OCI-LY3 (cell line): ENCODE measurements around the gene PNPLA8.
"Not testable (repeated sequence)": the region's sequence is repeated elsewhere in the genome, so short reads cannot be mapped to it uniquely, and the experiment has no call there.

Source experiments
- CTCF ChIP-seq: fragments of 200-600, 300-600 bp; sonication (generic); IDR thresholded peaks from 2 replicates; pipeline ENCODE4 v1.5.1; 2014; ENCODE audit warnings: antibody characterized with exemption, low read length, low read depth
- EZH2phosphoT487 ChIP-seq: fragments of 200-600 bp; shearing (Covaris generic); IDR thresholded peaks from 2 replicates; pipeline ENCODE4 v1.6.1; 2018; ENCODE audit warnings: antibody characterized with exemption, mixed run types, low read depth

- TF ChIP-seq CTCF, EZH2phosphoT487: not testable (repeated sequence)
These were observed 12.8 kb upstream of the PNPLA8 start for GRCh38 chr7:108538685-108539084.
